Right renal cortex interstitium (tissue), 3 donors: Measurements from ENCODE around the gene GATA5. TPM values are rescaled to one million over a fixed set of nuclear protein-coding genes. Genes with fewer than 3 reads are reported as not detected.
"Not testable (repeated sequence)": the region's sequence is repeated elsewhere in the genome, so short reads cannot be mapped to it uniquely, and the experiment has no call there.

Experiments
- DNase-seq, 3 donors: peaks; one replicate each; pipeline ENCODE4 v3.0.0-alpha.2; 2013; ENCODE audit warnings: low read depth in 3 of 3, low spot score in 2 of 3
- polyA plus RNA-seq, 3 donors: library from polyadenylated mRNA; unstranded; fragments of 120-200 nt; gene quantifications; one replicate each; pipeline ENCODE4 v1.2.1, GENCODE V29; 2013; ENCODE audit not compliant: insufficient read length in 3 of 3

The GATA5 gene
- polyA plus RNA-seq, 3 donors = 5.4 to 7.0 (median 5.5) TPM

DNA sequence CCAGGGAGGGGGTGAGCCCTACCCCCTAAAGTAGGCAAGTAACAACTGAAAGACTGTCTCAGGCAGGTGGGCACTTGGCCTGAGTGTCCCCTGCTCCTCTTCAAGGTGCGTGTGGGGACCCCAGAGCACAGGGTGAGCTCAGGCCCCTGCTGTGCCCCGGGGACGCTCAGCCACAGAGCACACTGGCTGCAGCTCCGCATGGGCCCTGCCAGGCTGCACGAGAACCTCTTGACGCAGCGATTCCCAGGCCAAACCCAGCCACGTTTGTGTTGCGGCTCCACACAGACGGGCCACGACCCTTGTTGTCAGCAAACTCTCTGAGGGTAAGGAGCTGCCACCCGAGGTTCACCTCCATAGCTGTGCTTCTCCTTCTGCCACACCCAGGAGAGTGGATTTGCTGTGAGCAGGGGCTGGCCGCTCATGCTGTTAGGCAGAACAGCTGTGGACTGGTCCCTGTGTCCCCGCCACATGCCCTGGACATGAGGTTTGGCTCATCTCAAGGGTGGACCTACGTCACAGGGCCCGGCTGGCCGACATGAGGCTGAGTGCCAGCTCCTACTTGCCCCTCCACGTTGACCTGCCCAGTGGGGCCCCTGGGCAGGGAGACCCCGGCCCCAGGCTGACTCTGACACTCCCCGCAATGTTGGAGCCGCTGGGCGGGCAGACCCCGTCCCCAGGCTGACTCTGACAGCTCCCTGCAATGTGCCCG lies 29.7 kb upstream of the GATA5 start:
- no peak for DNase-seq

DNA sequence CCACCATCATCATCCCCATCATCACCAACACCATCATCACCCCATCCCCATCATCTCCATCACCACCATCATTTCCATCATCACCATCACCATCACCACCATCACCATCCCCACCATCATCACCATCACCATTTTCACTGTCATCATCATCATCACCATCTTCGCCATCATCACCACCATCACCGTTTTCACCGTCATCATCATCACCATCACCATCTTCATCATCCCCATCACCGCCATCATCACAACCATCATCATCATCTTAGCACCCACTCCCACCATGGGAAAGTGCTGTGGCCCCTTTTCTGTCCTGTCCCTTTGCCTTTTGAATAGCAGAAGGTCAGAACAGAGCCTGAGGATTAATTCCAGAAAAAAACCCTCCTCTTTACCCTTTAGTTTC lies 28.5 kb upstream of the GATA5 start:
- no peak for DNase-seq

DNA sequence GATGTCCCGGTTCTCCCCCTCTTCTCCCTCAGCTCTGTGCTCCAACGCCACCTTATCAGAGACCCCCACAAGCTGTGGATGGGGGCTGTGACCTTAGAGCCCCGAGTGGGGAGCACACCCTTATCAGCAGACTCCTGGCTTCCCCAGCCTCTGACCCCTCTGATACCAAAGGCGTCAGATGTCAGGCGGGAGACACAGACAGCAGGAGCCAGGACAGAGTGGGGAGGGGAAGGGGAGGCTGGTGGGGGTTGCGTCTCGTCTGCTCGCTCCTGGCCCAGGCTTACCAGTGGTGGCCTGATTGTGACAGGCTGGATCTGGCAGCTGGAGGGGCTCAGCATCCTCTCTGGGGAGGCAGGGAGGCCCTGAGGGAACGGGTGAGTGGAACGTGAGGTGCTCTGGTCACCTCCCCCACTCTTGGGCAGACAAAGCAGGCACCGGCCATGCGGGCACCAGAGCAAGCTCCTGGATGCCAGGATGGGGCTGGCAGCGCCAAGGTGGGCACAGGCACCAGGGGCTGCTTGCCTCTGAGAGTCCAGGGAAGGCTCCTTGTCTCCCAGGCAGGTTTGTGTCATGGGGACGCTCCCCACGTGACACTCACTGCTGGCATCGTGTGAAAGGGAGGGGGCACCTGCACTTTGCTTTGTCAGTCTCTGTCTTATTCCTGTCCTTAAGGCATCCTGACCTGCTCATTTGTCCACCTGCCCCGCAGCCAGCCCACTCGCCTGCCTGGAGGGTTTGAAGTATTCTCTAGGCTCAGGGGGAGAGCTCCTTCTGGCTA lies 27.8 kb upstream of the GATA5 start:
- no peak for DNase-seq

- no peak for DNase-seq
These were observed 26.8 kb upstream of the GATA5 start for GRCh38 chr20:62502496-62503095.

DNA sequence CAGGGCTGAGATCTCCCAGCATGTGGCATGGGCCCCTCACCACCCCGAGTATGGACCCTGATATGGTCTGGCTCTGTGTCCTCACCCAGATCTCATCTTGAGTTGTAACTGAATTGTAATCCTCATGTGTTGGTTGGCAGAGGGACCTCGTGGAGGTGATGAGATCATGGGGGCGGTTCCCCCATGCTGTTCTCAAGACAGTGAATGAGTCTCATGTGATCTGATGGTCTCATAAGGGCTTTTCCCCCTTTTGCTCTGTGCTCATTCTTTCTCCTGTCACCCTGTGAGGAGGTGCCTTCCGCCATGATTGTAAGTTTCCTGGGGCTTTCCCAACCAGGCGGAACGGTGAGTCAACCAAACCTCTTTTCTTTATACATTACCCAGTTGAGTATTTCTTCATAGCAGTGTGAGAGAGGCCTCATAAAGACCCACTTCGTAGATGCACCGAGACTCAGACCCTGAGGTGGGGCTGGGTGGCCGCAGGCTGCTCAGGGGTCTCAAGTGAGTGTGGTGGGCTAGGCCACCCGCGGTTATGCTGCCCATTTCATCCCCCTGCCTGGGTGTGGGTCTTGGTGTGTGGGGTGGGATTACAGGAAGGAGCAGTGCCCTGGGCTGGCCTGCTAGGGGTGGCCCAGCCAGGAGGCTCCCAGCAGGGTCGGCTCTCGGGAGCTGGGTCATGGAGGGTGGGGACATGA lies 26.2 kb upstream of the GATA5 start:
- no peak for DNase-seq

GRCh38 chr20:62500237-62500864 lies 24.6 kb upstream of the GATA5 start:
- no peak for DNase-seq

GRCh38 chr20:62499758-62500236 lies 24.0 kb upstream of the GATA5 start:
- DNase-seq = no peak

GRCh38 chr20:62498874-62499273 lies 23.1 kb upstream of the GATA5 start:
- DNase-seq = no peak

DNA sequence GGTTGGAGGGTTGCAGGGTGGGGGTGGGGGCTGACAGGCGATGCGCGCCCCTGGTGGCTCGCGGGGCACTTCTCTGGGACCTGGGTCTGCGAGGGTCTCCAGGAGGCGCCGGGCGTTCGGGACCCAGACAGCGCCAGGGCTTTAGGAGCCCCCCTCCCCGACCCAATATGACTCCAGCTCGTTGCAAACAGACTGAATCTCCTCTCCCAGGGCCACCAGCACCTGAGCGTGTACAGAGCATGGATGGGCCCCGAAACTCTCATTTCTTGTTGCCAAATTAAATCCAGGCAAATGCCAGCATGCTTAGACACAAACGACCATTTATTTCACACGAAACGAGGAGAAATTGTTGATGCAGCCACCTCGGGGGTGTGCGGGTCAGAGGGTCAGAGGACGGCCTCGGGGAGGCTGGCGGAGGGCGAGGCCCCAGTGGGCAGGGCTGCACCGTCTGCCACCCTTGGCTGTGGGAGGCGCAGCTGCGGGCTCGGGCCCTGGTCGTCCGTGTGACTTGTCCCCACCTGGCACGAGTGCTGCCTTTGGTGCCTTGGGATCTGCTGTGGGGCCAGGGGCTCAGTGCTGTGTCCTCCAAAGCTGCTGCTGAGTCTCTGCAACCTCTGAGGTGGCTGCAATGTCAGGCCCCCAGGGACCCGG lies 20.9 kb upstream of the GATA5 start:
- no peak for DNase-seq

- no peak for DNase-seq
These were observed 20.2 kb upstream of the GATA5 start for GRCh38 chr20:62495749-62496567.

DNA sequence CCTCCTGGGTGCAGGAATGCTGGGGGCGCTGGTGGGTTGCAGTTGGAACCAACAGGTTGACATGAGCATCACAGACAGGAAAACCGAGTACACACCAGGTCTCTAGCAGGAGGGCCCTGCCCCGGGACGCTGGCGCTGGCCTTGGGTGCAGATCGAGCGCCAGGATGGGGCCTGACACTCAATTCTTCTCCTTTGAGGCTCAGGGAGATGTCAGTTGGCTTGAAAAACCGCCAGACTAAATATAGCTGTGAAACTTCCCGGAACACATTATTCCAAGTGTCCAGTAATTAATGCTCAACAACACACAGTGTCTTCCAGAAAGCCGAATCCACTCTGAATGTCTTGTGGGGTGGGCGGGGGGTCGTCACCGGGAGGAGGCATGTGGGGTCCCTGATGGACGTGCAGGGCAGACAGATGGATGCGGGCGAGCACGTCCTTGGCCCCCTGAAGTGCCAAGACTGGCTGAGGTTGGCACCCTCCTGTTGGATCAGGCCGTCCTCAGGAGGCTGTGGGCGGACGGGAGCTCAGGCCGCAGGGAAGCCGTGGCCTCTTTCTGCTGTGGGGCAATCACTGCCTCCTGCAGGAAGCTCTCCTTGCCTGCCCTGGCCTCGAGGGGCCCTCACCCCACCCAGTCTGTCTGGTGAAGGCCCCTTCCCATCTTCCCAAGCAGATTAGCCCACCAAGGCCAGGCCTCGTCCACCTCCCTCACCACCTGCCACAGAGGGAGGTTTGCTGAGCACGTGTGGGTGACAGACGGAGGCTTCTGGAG lies 19.4 kb upstream of the GATA5 start:
- DNase-seq = no peak

GRCh38 chr20:62494537-62494936 lies 18.7 kb upstream of the GATA5 start:
- DNase-seq = no peak

DNA sequence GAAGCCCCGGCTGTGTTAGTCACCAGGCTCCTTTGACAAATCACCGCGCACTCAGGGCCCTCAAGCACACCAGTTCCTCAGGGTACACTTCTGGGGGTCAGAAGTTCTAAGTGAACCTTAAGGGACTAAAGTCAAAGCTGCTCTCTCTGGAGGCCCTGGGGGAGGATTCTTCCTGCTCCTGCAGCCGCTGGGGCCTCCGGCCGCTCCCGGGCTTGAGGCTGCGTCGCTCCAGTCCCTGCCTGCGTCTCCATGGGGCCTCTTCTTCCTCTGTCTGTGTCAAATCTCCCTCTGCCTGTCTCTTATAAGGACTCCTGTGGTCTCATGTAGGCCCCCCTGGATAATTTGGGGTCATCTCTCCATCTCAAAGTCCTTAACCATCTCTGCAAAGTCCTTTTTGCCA lies 18.1 kb upstream of the GATA5 start:
- DNase-seq = no peak

DNA sequence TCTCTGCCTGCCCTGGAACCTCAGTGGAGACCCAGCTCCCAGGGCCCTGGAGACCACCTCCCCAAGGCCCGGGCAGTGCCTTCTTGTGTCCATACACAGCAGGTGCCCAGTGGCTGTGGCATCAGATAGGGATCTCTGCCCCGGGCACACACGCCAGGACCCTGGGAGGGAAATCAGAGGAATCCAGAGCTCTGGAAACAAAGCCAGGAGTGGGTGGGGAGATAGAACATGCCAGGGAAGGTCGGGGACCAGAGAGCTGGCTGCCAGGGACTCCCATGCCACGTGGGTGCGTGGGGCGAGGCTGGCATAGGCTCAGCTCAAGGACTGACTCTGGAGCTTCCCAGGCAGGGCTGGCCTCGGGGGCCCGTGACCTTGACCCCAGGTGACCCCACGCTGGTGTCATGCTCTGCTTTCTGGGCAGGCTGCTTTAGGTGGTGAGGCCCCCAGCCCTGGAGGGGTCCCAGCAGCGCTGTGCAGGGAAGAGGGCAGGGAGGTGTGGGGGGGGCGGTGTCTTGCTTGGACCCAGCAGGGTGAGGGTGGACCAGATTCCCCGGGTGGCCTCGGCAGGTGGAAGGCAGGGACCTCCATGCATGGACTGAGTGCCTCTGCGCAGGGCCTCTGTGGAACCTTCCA lies 17.6 kb upstream of the GATA5 start:
- no peak for DNase-seq

DNA sequence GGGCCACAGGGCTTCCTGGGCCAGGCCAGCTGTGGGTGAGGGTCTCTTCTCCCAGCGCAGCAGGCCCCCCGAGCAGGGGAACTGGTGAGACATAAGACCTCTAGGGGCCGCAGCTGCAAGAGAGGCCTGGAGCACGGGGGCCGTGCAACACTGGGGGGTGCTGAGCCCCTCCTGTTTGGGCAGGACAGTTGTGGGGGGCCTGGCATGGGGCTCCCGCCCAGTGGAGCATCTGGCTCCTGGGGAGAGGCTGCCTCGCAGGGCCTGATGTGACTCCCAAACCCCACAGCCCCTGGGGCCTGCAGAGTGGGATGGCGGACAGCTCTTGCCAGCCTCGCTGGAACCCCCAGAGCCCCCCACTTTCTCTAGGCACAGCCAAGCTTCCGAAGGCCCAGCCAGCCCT lies 16.9 kb upstream of the GATA5 start:
- no peak for DNase-seq

DNA sequence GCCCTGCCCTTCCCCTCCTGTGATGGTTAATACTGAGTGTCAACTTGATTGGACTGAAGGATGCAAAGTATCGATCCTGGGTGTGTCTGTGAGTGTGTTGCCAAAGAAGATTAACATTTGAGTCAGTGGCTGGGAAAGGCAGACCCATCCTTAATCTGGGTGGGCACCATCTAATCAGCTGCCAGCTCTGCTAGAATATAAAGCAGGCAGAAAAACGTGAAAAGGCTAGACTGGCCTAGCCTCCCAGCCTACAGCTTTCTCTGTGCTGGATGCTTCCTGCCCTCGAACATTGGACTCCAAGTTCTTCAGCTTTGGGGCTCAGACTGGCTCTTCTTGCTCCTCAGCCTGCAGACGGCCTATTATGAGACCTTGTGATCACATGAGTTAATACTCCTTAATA lies 15.0 kb upstream of the GATA5 start:
- DNase-seq = not testable (repeated sequence)

GRCh38 chr20:62489932-62490263 lies 14.1 kb upstream of the GATA5 start:
- DNase-seq = no peak

DNA sequence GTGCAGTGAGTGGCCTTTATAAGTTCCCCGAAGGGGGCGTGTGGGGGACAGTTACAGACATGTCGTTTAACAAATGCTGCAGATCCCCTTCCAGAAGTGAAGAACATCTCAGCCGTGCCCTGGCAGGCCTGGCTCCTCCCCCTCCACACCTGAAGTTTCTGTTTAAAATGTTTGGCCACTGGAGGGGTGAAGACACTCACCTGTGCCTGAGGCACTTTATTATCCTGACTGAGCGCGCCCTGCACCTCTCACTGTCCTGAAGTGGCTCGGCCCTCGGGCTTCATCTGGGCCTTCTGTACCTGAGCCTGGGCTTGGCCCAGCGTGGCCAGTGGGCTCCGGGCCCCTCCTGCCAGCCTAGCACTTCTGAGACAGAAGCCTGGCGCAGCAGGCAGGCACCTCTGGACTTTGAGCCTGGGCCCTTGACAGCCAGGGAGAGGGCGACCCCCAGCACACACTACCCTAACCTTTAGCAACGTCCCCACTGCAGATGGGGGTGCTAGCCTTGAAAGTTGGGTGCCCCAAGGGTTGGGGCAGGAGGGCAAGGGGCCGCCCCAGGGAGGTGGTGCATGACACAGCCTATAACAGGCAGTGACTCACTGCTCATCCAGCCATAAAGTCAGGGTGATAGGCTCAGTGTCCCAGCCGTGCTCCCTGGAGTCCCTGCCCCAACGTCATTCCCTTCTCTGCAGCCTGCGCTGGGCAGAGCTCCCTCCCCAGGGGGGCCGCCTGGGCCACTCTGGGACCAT lies 13.6 kb upstream of the GATA5 start:
- no peak for DNase-seq
